GM23338 (cell line): ENCODE results near the gene KIAA1549. TPM values are rescaled to one million over a fixed set of nuclear protein-coding genes. Genes with fewer than 3 reads are reported as not detected.
A peak's percentile ranks its signal among the peaks of the same experiment; 100 is the strongest.

Experiments used
- ATAC-seq: fragments of 200-7000 bp; cut with Tn5 transposase; 3 replicates; pipeline ENCODE4 v1.9.1; 2020
- DNase-seq: peaks from one replicate; pipeline ENCODE4 v3.0.0-alpha.2; 2015; ENCODE audit warnings: low spot score
- H2AFZ ChIP-seq: fragments of 200-600 bp; sonication (generic); 2 replicates; pipeline ENCODE4 v1.8.0; 2016; ENCODE audit warnings: antibody characterized with exemption, mild to moderate bottlenecking, moderate library complexity
- H3F3A ChIP-seq: fragments of 200-600 bp; sonication (generic); replicated peaks from 2 replicates; pipeline ENCODE4 v1.8.0; 2017; ENCODE audit warnings: antibody characterized with exemption, mixed run types, low read depth
- H3K27ac ChIP-seq: fragments of 200-600 bp; sonication (generic); 2 replicates; pipeline ENCODE4 v1.6.1; 2016; ENCODE audit warnings: low read depth
- H3K27me3 ChIP-seq: fragments of 200-600 bp; sonication (generic); 2 replicates; pipeline ENCODE4 v1.8.0; 2016; ENCODE audit warnings: mild to moderate bottlenecking, mixed run types, moderate library complexity; ENCODE audit not compliant: insufficient read depth
- H3K36me3 ChIP-seq: fragments of 200-600 bp; sonication (generic); 2 replicates; pipeline ENCODE4 v1.8.0; 2016; ENCODE audit warnings: mild to moderate bottlenecking; ENCODE audit not compliant: insufficient read depth
- H3K4me1 ChIP-seq: fragments of 200-600 bp; sonication (generic); 2 replicates; pipeline ENCODE4 v1.8.0; 2016; ENCODE audit warnings: mild to moderate bottlenecking, moderate library complexity; ENCODE audit not compliant: insufficient read depth
- H3K4me2 ChIP-seq: fragments of 200-600 bp; sonication (generic); 2 replicates; pipeline ENCODE4 v1.7.1; 2017; ENCODE audit warnings: mixed run types
- H3K4me3 ChIP-seq: fragments of 200-600 bp; sonication (generic); 2 replicates; pipeline ENCODE4 v1.6.1; 2016; ENCODE audit warnings: mixed run types
- H3K79me2 ChIP-seq: fragments of 200-600 bp; sonication (generic); replicated peaks from 2 replicates; pipeline ENCODE4 v1.8.0; 2017; ENCODE audit warnings: mild to moderate bottlenecking; ENCODE audit not compliant: insufficient read depth
- H3K9me2 ChIP-seq: fragments of 200-600 bp; sonication (generic); 2 replicates; pipeline ENCODE4 v1.8.0; 2017; ENCODE audit not compliant: insufficient read depth
- H4K20me1 ChIP-seq: fragments of 200-600 bp; sonication (generic); replicated peaks from 2 replicates; pipeline ENCODE4 v1.8.0; 2017; ENCODE audit warnings: mild to moderate bottlenecking; ENCODE audit not compliant: insufficient read depth
- H3K27ac Mint-ChIP-seq: 2 replicates; pipeline ENCODE4 v1.8.0; 2020; ENCODE audit warnings: inconsistent platforms, mild to moderate bottlenecking, moderate library complexity, mixed read lengths
- H3K27me3 Mint-ChIP-seq: 3 replicates; pipeline ENCODE4 v1.8.0; 2022; ENCODE audit warnings: low read depth, mild to moderate bottlenecking, moderate library complexity, mixed read lengths, inconsistent platforms; ENCODE audit not compliant: insufficient read depth, poor library complexity
- H3K36me3 Mint-ChIP-seq: 3 replicates; pipeline ENCODE4 v1.8.0; 2021; ENCODE audit warnings: low read depth, mild to moderate bottlenecking, inconsistent platforms, moderate library complexity, mixed read lengths
- H3K4me1 Mint-ChIP-seq: 3 replicates; pipeline ENCODE4 v1.8.0; 2020; ENCODE audit warnings: mild to moderate bottlenecking, inconsistent platforms, mixed read lengths
- H3K4me3 Mint-ChIP-seq: 3 replicates; pipeline ENCODE4 v1.8.0; 2021; ENCODE audit warnings: moderate library complexity, mild to moderate bottlenecking, inconsistent platforms, mixed read lengths
- H3K9me3 Mint-ChIP-seq: 3 replicates; pipeline ENCODE4 v1.8.0; 2020; ENCODE audit warnings: moderate library complexity, mild to moderate bottlenecking, inconsistent platforms, mixed read lengths
- CREB1 ChIP-seq: fragments of 250-450 bp; sonication (Bioruptor Pico); IDR thresholded peaks from 2 replicates; pipeline ENCODE4 v1.5.0; 2020; ENCODE audit warnings: low read depth, mild to moderate bottlenecking, moderate library complexity
- EZH2 ChIP-seq: fragments of 200-600 bp; sonication (generic); IDR thresholded peaks from one replicate; pipeline ENCODE4 v1.8.0; 2017; ENCODE audit warnings: antibody characterized with exemption, mild to moderate bottlenecking, low read depth; ENCODE audit not compliant: unreplicated experiment
- EZH2phosphoT487 ChIP-seq: fragments of 200-600 bp; sonication (generic); IDR thresholded peaks from one replicate; pipeline ENCODE4 v1.8.1; 2018; ENCODE audit warnings: antibody characterized with exemption; ENCODE audit not compliant: unreplicated experiment
- NANOG ChIP-seq: IDR thresholded peaks from 2 replicates; pipeline ENCODE4 v1.6.1; 2016; ENCODE audit warnings: antibody characterized with exemption, borderline replicate concordance
- STAT1 ChIP-seq: IDR thresholded peaks from one replicate; pipeline ENCODE4 v1.6.1; 2016; ENCODE audit warnings: antibody characterized with exemption; ENCODE audit not compliant: unreplicated experiment
- polyA plus RNA-seq: library from polyadenylated mRNA; unstranded; fragments of >200 nt; fragmentation: Nextera tagmentation; extraction: Ambion mirVana; gene quantifications from 2 replicates; pipeline ENCODE4 v1.2.1, GENCODE V29; 2016
- total RNA-seq: library from RNA; depleted of rRNA; stranded (reverse); fragments of >200 nt; shearing (Covaris generic); gene quantifications from 2 replicates; pipeline ENCODE4 v1.2.3, GENCODE V29; 2014
- TF ChIP-seq, protein P1 (sequence below): fragments of 250-450 bp; sonication (Bioruptor Pico); IDR thresholded peaks from 2 replicates; pipeline ENCODE4 v1.5.0; 2020; ENCODE audit warnings: mild to moderate bottlenecking, moderate library complexity
- TF ChIP-seq, protein P2 (sequence below), 2 experiments: fragments of 200-600 bp in 1 of 2; sonication (generic) in 1 of 2; conservative IDR thresholded peaks; 2 replicates each; pipeline versions ENCODE4 v1.5.1 to v1.6.1; 2016 to 2017; ENCODE audit warnings: antibody characterized with exemption in 2 of 2, low read depth in 2 of 2, mild to moderate bottlenecking in 2 of 2, moderate library complexity in 1 of 2
- TF ChIP-seq, protein P3 (sequence below): IDR thresholded peaks from 2 replicates; pipeline ENCODE4 v1.6.1; 2016; ENCODE audit warnings: antibody characterized with exemption

KIAA1549 gene
- total and polyA plus RNA-seq, 2 experiments from 2014 or later, result 3.6 to 13.5 TPM

DNA sequence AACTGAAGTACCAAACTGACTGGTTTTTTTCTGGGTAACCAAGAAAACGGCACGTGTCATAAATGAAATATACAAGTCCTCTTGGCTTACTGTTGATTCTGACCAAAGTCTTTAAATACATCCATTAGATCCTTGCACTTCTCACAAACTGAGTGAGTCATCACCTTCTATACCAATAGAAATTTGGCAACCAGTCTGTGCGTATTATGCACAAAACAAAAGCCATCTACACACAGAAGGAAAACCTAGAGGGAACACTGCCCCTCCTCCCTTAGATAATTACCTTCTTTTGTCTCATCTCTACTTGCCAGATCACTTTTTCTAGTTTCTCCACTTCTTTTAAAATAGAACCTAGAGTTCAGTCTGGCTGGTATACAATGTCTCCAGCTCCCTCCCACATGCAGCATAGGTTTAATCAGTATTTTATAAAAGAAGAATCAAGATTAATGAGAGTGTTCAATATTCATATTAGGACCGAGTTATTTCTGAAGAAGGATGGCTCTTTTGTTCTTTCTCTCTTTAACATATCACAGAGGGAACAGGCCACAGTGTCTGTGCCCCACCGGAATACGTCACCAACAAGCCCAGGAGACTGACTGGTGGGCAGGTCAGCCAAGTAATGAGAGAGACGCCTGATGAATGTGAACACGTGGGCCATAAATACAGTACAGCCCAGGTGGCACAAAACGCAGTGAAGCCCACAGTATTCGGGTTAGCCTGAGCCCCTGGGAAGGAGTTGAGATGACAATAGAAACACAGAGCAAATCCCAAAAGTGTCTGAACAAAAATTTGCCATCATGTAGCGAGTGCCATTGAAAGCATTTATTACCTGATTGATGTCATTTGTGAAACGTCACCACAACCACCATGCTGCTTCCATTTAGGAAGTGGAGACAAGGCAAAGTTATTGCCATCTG lies 91.3 kb downstream of the KIAA1549 start:
- H3K9me2 ChIP-seq, result no peaks in the 10 kb centered on the region
- no peak for DNase-seq
- H3F3A ChIP-seq, result 0 out of 2 replicates have a peak, but pooled peaks cover 3% of the 10 kb centered on the region
- no peak overlapping the region for H3K27ac ChIP-seq
- peaks cover 22% of the 10 kb centered on the region for H3K36me3 Mint-ChIP-seq
- no peaks in the 10 kb centered on the region; the same call in 1 of the 2 replicates for H4K20me1 ChIP-seq
- H3K4me1 ChIP-seq, result no peaks in the 10 kb centered on the region
- TF ChIP-seq NANOG, result no peak
- H3K4me3 ChIP-seq, result no peak overlapping the region
- peaks cover 3% of the 10 kb centered on the region; the same call in 1 of the 2 replicates for H3K36me3 ChIP-seq
- ATAC-seq, result no peak
- no peak overlapping the region for H3K27ac Mint-ChIP-seq
- no peaks in the 10 kb centered on the region for H3K79me2 ChIP-seq
- no peak overlapping the region for H2AFZ ChIP-seq
- no peak overlapping the region for H3K4me2 ChIP-seq
- H3K27me3 ChIP-seq, result no peaks in the 10 kb centered on the region
- no peaks in the 10 kb centered on the region for H3K9me3 Mint-ChIP-seq
- H3K4me1 Mint-ChIP-seq, result peaks cover 6% of the 10 kb centered on the region; the same call in 2 of the 3 replicates
- peaks cover 6% of the 10 kb centered on the region for H3K27me3 Mint-ChIP-seq
- no peak overlapping the region for H3K4me3 Mint-ChIP-seq

DNA sequence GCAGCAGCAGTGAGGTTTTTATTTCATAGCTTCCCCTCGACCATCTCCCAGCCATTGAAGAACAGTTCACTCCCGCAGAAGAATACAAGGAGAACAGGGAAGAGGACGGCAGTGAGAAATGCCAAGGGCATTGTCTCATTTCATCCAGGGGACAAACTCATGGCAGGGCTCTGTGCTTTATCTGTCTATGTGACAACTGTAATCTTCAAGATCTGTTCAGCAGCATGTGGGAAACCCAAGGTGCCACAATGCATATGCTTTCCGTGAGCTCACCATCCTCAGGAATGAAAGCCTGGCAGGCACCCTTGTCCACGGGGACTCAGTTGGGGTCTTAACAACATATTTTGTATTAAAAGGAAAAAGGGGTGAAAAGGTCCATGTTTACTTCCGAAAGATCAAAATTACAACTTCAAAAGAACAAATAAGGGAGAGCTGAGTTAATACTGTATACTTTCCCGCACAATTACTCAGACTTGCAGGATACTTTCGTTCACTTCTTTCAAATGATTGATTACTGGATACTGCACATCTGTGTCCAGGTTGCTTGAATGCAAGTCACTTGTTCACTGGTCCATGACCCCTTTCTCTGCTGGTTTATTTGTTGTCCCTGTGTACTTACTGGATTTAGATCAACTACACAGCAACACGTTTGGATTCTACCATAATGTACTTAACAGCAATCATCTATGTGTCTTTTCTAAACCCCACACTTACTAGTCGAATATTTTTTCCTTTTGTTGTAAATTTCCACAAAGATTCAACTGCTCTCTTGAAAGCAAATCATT lies 93.1 kb downstream of the KIAA1549 start:
- no peak for ATAC-seq
- Mint-ChIP-seq H3K9me3 (no peaks in the 10 kb centered on the region), H3K4me3 (no peak overlapping the region), H3K27ac (no peak overlapping the region), H3K4me1 (peaks cover 6% of the 10 kb centered on the region; the same call in 2 of the 3 replicates), H3K36me3 (peaks cover 24% of the 10 kb centered on the region), H3K27me3 (peaks cover 8% of the 10 kb centered on the region)
- Histone ChIP-seq H3K36me3 (peaks cover 3% of the 10 kb centered on the region; the same call in 1 of the 2 replicates), H3K27me3 (no peaks in the 10 kb centered on the region), H3F3A (0 out of 2 replicates have a peak, but pooled peaks cover 3% of the 10 kb centered on the region), H3K79me2 (no peaks in the 10 kb centered on the region), H3K9me2 (no peaks in the 10 kb centered on the region), H3K4me1 (no peaks in the 10 kb centered on the region), H4K20me1 (no peaks in the 10 kb centered on the region; the same call in 1 of the 2 replicates), H3K4me2 (no peak overlapping the region), H2AFZ (no peak overlapping the region), H3K27ac (peak overlapping the region; percentile 50; the same call in 1 of the 2 replicates), H3K4me3 (no peak overlapping the region)
- no peak for DNase-seq
- no peak for TF ChIP-seq EZH2phosphoT487
- TF ChIP-seq, protein P1, sequence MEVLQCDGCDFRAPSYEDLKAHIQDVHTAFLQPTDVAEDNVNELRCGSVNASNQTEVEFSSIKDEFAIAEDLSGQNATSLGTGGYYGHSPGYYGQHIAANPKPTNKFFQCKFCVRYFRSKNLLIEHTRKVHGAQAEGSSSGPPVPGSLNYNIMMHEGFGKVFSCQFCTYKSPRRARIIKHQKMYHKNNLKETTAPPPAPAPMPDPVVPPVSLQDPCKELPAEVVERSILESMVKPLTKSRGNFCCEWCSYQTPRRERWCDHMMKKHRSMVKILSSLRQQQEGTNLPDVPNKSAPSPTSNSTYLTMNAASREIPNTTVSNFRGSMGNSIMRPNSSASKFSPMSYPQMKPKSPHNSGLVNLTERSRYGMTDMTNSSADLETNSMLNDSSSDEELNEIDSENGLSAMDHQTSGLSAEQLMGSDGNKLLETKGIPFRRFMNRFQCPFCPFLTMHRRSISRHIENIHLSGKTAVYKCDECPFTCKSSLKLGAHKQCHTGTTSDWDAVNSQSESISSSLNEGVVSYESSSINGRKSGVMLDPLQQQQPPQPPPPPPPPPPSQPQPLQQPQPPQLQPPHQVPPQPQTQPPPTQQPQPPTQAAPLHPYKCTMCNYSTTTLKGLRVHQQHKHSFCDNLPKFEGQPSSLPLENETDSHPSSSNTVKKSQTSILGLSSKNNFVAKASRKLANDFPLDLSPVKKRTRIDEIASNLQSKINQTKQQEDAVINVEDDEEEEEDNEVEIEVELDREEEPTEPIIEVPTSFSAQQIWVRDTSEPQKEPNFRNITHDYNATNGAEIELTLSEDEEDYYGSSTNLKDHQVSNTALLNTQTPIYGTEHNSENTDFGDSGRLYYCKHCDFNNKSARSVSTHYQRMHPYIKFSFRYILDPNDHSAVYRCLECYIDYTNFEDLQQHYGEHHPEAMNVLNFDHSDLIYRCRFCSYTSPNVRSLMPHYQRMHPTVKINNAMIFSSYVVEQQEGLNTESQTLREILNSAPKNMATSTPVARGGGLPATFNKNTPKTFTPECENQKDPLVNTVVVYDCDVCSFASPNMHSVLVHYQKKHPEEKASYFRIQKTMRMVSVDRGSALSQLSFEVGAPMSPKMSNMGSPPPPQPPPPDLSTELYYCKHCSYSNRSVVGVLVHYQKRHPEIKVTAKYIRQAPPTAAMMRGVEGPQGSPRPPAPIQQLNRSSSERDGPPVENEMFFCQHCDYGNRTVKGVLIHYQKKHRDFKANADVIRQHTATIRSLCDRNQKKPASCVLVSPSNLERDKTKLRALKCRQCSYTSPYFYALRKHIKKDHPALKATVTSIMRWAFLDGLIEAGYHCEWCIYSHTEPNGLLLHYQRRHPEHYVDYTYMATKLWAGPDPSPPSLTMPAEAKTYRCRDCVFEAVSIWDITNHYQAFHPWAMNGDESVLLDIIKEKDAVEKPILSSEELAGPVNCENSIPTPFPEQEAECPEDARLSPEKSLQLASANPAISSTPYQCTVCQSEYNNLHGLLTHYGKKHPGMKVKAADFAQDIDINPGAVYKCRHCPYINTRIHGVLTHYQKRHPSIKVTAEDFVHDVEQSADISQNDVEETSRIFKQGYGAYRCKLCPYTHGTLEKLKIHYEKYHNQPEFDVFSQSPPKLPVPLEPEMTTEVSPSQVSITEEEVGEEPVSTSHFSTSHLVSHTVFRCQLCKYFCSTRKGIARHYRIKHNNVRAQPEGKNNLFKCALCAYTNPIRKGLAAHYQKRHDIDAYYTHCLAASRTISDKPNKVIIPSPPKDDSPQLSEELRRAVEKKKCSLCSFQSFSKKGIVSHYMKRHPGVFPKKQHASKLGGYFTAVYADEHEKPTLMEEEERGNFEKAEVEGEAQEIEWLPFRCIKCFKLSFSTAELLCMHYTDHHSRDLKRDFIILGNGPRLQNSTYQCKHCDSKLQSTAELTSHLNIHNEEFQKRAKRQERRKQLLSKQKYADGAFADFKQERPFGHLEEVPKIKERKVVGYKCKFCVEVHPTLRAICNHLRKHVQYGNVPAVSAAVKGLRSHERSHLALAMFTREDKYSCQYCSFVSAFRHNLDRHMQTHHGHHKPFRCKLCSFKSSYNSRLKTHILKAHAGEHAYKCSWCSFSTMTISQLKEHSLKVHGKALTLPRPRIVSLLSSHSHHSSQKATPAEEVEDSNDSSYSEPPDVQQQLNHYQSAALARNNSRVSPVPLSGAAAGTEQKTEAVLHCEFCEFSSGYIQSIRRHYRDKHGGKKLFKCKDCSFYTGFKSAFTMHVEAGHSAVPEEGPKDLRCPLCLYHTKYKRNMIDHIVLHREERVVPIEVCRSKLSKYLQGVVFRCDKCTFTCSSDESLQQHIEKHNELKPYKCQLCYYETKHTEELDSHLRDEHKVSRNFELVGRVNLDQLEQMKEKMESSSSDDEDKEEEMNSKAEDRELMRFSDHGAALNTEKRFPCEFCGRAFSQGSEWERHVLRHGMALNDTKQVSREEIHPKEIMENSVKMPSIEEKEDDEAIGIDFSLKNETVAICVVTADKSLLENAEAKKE, result no peak
- no peak for TF ChIP-seq EZH2
- no peak for TF ChIP-seq STAT1
- no peak for TF ChIP-seq CREB1 (CRISPR knock-in tag)
- TF ChIP-seq, protein P2, sequence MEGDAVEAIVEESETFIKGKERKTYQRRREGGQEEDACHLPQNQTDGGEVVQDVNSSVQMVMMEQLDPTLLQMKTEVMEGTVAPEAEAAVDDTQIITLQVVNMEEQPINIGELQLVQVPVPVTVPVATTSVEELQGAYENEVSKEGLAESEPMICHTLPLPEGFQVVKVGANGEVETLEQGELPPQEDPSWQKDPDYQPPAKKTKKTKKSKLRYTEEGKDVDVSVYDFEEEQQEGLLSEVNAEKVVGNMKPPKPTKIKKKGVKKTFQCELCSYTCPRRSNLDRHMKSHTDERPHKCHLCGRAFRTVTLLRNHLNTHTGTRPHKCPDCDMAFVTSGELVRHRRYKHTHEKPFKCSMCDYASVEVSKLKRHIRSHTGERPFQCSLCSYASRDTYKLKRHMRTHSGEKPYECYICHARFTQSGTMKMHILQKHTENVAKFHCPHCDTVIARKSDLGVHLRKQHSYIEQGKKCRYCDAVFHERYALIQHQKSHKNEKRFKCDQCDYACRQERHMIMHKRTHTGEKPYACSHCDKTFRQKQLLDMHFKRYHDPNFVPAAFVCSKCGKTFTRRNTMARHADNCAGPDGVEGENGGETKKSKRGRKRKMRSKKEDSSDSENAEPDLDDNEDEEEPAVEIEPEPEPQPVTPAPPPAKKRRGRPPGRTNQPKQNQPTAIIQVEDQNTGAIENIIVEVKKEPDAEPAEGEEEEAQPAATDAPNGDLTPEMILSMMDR (conservative IDR thresholded peaks at IDR 0.05; ENCODE audit: low read depth in 2 of 2), result no peak
- TF ChIP-seq, protein P3, sequence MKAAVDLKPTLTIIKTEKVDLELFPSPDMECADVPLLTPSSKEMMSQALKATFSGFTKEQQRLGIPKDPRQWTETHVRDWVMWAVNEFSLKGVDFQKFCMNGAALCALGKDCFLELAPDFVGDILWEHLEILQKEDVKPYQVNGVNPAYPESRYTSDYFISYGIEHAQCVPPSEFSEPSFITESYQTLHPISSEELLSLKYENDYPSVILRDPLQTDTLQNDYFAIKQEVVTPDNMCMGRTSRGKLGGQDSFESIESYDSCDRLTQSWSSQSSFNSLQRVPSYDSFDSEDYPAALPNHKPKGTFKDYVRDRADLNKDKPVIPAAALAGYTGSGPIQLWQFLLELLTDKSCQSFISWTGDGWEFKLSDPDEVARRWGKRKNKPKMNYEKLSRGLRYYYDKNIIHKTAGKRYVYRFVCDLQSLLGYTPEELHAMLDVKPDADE, result no peak
